ENCODE results near the gene CDH23.

The CDH23 gene

DNA sequence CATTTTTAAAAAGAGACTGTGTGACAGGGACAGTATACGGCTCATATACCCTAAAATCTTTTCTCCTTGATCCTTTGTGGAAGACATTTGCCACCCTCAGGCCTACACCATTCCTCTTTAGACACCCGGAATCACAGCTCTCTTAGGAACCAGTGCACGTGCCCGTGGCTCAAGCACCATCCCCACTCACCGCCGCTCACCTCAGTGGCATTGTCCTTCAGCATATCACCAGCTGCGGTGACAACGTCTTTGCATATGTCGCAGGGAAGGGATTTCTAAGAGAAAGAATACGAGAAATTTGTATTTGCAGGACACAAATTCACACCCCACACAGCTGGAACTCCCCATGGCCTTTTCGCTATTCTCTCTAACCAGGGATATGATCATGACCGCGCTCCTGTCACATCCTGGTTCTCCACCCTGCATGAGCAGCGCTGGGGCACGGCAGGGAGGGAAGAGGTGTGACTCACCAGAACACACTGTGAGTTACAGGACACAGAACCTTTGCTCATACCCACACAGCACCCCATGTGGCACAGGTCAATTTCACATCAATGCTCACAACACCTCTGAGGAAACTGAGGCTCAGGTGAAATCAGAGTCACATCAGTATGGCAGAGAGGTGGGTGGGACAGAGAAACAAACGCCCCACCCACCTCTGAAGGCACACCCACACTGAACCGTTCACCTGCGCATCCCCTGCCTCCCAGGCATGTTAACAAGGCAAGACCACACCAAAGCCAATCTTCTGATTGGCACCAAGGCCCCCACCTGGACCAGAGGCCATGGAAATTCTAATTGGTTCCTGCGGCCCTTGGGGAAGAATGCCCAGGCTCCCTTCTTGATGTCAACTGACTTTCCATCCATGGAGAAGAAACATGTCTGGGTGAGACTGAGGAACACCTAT lies 435.2 kb downstream of the CDH23 start:
- DNase-seq: no peak

DNA sequence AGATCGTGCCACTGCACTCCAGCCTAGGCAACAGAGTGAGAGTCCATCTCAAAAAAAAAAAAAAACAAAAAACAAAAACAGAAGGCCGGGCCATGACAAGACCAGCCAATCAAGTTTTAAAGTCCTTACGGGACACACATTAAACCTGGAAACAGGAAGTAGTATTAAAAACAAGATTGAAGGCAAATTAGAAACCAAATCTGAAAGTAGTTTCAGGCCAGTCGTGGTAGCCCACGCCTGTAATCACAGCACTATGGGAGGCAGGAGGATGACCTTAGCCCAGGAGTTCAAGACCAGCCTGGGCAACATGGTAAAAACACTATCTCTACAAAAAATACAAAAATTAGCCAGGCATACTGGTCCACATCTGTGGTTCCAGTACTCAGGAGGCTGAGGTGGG lies 436.2 kb downstream of the CDH23 start:
- no peak for DNase-seq

DNA sequence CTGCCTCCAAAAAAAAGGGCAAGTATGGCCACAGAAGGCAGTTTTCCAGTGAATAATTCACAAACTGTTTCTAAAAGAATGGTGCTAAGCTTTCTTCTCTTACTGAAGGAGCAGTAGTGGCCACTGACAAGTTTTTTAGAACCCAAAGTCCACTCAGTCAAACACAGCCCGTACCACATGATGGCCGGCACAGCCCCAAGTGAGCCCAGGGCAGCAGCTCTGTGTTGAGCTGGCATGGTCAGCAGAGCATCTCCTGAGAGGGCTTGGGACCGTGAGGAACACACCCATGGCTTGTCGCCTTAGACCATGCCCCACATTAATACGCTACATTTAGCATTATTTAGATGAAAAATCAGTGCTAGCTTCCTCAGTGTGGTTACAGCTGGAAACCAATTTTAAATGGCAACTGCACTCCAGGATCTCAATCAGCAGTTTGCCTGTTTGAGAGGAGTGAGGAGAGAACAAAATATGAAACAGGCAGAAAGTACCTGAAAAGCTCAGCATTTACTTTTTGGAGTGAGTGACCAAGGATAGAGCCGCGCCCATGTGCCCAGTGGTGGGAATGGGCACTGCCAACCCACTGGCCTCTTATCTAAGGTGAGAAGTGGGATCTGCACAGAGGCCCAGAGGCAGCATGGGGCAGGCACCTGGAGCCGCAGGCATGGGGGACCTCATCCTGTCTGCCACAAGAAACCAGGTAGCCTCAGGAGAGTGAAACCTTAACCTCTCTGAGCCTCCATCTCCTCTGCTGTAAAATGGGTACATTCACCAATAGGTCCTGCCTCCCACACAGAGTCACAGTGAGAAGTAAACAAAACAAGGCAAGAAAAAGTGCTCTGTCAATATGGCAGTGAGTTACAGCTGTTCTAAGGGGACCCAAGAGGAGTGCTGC lies 437.0 kb downstream of the CDH23 start:
- DNase-seq: no peak

DNA sequence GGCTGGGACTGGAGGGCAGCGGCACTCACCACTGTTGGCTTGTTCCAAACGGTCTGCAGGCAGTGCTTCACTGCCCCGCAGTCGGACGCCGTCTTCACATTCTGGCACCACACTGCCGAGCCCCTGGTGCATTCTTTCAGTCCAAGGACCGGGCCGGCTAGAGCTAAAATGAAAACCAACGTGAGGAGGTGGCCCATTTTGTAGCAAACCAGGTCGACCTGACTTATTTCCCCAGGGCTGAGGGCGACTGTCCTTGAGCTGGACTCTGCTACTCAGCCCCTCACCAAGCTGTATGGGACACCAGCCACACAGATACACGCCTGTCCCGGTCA lies 437.6 kb downstream of the CDH23 start:
- no peak for DNase-seq

DNA sequence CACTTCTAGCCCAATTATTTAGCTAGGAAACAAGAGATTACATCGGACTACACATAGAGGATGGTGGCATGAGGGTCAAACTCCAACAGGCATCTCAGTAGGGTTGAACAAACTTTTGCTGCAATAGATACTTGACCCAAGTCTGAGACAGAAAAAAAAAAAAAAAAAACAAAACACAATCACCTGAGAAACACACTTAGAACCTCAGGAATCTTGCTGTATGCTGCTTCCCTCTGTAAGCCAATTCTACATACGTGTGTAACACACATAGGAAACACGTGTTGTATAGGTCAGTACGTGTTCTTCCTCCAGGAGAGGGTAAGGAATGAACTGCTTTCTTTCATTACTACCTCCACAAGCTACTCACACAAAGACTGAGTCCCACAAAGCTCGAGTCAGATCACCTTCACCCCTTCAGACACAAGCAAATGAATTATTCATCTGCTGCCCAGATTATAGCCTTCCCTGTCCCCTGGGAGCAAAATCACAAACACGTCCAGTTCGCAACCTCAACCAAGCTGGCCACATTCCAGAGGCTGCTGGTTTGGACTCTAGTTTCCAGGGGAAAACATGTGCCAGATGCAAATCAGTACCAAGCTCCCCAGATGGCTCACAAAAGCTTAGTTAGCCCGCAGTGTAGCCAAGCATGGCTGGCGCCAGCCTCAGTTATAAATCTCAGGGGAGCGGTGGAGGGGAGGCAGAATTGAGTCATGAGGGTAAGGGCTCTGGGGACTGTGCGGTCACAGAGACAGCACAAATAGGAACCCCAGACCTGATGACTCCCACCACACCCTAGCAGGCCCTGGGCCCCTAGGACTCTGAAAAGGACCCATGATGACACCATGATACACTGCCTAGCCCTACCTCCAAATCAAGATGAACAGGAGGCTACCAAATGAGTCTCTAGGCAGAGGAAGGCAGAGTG lies 439.2 kb downstream of the CDH23 start:
- peak; percentile 45 to 77 for DNase-seq

DNA sequence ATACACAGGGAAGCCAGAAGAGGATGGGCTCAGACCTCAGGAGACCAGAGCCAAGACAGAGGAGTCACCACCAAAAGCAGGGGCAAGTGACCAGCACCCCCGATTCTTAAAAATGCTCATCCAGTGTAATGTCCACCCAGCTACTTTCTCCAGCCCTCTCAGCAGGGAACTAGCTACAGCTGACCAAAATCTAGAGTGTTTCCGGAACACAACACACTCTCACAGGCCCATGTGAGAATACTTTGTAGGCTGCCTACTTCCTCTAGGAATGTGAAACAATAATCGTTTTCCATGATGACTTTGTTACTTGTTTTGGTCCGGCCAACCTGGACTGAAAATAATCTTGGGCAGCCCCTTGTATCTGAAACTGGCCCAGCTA lies 439.9 kb downstream of the CDH23 start:
- DNase-seq: no peak

DNA sequence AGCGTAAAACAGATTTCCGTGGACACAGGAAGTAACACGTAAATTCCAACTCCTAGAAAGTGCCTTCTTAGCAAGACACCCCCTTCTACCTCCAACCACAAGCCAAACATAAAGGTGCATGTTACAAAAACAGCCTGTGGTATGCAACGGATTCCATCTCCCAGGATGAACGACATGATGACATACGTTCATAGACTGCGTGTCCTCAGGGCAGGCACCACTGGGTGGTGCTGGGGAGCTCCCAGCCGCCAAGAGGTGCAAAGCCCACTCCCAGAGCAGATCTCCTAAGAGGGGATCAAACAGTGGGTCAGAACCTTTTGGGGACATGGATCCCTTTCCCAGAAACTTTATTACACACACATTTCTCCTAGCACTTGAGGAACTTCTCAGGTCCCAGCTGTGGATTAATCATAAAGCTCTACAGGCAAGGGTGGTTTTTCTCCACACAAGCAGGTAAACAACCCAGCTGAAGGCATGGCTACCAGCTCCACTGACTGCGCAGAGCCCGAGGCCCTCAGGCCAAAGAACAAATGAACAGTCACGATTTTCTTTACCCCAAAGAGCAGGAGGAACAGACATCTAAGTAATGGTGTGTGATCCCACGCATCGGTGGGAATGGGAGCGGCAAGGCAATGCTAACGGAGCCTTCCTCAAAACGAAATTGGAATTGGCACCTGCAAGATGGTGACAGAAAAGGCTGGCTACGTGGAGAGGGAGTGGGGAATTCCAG lies 440.5 kb downstream of the CDH23 start:
- no peak for DNase-seq

DNA sequence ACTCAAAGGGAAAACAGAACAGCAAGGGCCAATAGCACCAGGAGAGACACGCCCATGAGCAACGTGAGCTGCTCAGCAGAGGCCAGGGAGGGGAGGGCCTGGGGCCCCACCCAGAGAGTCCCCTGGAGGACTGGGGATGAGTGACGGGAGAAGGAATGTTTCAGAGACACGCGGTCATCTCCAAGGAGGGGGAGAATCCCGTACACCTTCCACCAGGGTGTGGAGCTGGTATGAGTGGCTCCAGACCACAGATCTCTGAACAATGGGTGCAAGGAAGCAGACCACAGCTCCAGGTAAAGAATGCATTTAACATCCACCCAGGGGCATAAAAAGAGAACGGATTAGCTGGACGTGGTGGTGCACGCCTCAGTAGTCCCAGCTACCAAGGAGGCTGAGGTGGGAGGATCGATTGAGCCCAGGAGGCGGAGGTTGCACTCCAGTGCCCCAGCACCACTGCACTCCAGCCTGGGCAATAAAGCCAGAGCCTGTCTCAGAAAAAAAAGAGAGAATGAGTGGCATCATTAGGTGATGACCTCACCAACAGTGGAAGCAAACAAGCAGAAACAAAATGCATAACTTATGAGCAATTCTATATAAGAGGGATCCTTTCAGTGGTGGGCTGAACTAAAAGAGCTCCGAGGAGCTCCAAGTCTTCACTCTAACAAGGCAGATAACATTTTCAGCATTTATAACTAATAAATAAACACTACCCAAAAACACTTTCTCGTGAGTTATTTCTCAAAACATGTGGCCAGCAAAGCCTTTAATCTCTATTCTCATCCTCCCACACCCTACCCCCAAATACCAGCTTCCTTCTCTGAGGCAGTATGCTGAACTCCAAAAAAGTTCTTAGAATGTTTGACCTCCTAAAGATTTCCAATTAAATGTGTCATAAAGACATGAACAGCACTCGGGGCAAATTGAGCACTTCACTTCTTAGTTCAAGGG lies 441.8 kb downstream of the CDH23 start:
- DNase-seq: no peak

DNA sequence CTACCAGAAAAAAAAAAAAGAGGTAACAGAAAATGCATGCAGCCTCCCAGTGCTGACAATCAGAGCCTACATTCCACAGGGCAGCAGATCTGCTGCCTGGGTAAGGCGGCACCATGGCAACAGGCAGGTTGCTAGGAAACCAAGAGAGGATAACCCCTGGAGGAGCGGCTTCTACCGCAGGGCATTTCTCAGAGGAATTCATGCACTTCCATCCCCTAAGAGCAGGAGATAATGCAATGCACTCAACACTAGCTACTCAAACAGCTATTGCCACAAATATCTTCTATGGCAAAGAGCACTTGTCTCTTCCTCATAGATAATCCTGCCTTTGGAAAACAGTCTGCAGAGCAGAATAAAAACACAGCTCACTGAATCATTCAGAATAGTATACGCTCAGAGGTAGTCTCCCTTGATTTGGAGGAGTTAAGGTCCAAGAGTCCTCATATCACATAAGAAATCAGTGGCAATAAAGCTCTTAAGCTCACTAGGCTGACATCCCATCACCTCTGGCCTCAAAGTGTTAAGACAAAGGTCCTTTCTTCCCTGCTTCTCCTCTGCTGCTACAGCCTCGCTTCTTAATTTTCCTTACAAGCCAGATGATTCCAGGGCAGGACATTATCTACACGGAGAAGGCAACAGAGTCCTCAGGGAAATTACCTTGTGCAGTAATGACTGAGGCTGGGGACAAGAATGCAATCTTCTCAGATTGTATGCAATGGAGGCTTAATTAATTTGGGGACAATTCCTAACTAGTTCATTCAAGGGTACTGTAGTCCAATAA lies 443.6 kb downstream of the CDH23 start:
- peak in 1 of 2 experiments; percentile 39 for DNase-seq

DNA sequence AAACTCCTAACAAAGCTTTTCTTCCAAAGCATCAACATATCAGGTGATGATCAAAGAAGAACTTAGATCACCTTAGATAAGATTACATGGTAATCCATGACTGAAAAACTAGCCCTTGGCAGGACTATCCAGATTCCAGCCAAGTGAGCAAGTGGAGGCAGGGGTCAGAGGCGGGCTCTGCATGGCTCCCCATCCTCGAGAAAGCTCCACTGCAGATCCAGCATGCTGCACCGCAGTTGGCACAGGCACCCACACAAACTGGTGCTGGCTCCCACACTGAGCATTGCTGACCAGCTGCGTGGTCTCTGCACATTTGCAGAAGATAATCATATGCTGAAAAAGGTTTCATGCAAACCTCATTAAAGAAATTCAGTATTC lies 444.2 kb downstream of the CDH23 start:
- no peak for DNase-seq

DNA sequence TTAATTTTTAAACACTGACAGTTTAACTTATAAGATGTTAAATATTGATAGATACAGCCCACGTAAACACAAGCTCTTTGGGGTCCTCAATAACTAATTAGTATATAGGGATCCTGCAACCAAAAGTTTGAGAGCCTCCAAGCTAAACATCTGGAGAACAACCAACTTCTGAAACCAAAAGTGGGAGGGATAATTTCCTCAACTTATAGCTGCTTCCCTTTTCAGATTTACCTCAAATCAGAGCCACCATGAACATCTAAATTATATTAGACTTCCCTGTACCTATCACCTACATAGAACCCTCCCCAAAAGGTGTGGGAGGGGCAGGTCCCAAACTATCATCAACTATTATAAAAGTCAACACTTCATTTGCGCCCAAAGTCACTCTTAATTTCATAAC lies 445.7 kb downstream of the CDH23 start:
- no peak for DNase-seq

DNA sequence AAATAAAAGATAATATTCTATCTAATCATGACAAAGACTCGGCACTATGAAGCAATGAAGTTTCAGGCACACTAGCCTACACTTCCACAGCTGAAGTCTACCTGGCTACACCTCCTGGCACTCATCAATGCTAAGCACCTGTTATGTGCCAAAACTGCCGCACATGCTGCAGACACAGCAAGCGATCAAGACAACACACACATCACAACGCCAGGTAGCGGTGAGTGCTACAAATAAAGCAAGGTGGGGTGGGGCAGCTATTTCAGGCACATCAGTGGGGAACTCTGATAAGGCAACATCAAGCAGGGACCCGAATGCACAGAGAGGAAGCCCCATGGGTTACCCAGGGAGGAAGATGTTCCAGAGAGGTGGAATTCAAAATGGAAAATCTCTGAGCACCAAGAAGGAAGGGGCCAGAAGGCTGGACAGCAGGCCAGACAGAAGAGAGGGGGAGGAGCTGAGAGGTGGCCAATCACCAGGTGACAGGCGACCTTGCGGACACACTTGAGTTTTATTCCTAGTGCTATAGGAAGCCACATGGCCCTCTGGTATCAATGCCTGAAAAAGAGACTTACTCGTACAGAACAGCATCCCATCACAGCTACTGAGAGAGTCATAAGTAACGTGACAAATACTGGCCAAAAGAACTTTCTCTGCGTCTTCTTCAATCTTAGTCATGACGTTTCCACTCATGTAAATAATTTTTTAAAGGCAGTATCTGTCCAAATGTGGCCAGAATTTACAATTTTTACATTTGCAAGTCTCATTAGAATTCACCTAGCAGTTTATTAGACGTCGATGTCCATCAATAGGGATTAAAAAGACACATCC lies 446.4 kb downstream of the CDH23 start:
- DNase-seq: peak in 1 of 2 experiments; percentile 37

DNA sequence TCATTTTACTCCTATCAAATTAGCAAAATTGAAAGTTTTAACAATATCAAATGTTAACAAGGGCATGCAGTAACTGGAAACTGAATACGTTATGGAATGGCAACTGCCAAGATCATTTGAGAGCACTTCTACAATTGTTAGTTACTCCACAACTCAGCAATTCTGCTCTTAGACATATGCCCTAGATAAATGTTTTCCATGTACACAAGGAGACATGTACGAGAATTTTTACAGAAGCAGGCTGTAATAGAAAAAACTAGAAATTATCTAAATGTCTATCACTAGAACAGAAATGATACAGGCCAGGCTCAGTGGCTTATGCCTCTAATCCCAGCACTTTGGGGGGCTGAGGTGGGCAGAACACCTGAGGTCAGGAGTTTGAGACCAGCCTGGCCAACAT lies 447.4 kb downstream of the CDH23 start:
- no peak for DNase-seq

DNA sequence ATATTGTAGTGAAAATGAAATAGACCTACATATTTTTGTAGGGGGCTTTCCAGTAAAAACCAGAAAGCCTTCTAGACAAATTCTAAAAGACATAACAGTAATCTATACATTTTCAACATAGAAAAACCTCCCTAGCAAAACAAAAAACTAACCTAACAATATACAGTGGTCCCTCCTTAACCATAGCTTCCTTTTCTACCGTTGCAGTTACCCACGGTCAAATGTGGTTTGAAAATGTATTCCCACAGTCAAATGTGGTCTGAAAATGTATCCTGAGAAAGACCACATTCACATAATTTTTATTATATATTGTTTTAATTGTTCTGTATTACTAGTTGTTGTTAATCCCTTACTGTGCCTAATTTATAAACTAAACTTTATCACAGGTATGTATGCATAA lies 448.0 kb downstream of the CDH23 start:
- no peak for DNase-seq

DNA sequence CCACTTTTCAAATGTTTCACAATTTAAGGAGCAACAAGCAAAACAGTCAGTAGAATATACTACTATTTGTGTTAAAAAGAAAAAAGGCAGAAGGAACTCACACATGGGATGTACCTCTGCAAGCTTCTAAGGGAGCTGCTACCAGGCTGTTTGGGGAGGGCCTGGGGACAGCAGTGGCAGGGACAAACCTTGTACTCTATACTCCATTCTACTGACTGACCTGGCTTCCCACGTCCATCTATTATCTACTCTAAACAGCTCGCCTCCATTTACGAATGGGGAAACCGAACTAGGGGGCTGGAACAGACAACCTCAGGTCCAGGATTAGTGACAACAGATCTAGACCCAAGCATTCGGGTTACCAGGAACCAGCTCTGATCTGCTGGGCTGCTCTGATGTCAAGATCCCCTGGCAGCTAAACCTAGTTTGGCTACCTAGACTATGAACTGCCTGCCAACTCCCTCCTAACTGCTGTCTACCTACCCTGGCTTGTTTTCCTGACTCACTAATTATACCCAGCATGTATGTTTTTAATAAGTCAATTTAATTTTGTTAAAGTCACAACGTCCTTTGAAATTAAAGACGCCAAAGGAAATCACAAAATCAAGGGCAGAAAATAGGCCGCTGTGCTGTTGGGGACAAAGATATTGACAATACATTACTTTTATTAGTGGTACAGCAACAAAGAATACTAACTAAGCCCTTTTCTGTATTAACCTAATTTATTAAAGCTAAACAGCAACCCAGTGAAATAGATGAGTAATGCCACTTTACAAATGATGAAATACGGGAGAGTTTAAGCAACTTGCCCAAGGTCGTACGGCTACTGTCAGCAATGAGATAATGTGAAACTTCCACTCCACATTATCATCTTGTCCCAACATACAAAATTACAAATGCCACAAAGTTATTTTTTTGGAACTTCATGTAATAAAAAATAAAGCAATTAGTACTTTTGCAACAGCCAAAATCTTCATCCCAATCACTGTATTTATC lies 449.0 kb downstream of the CDH23 start:
- DNase-seq: peak in 1 of 2 experiments; percentile 46

DNA sequence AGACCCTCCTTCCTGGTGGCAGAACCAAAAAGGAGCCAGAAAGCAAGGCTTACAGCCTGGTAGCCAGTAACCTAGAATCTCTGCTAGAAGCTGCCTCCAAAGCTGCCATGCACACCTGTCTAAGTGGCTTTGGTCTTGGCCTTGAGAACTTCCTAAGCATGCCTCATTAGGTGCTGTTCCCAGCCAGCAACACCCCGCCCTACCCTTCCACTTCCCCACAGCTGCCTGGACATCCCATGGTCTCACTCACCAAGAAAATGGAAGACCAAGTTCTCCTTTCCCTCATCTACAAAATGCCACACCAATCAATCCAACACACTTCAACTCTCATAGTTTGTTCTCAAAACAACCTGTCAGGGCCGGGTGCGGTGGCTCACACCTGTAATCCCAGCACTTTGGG lies 450.1 kb downstream of the CDH23 start:
- no peak for DNase-seq

DNA sequence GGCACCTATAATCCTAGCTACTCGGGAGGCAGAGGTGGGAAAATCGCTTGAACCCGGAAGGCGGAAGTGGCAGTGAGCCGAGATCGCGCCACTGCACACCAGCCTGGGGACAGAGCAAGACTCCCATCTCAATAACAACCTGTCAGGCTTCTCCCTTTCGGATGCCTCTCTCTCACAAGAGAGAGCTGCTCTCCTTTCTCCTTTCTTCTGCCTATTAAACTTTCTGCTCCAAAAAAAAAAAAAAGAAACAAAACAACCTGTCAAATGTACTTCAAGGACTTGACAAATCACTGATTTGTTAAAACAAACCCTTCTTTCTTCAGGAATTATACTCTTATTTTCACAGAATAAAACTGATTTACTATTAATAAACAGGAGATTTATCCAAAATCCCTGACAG lies 450.7 kb downstream of the CDH23 start:
- no peak for DNase-seq

Data from NCI-H2081 (cell line).